ENCODE results near the gene PITX2.

PITX2 gene

GRCh38 chr4:110622841-110623717 lies at the start of gene PITX2:
PITX2 (minus strand) TSS chr4:110623077; CDS start chr4:110622460, 617 bp downstream.
- DNase-seq (ENCODE audit: low spot score) = peak; percentile 96

DNA sequence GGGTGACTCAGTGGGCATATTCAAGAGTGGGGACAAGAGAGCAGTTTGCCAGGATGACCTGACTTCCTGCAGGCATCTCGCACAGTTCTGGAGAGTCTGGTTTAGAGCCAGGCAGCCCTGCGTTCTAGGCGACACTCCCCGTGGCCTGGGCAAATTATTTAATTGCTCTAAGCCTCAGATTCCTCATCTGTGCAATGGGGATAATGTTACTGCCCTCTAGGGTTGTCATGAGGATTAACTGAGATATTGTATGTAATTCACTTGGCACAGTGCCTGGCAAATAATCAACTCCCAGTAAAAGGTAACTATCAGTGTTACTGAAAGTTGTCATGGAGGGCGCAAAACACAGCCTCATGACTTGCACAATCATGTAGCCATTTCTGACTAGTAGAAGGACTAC lies 48.8 kb upstream of the PITX2 start:
- no peak for DNase-seq (ENCODE audit: low spot score)

DNA sequence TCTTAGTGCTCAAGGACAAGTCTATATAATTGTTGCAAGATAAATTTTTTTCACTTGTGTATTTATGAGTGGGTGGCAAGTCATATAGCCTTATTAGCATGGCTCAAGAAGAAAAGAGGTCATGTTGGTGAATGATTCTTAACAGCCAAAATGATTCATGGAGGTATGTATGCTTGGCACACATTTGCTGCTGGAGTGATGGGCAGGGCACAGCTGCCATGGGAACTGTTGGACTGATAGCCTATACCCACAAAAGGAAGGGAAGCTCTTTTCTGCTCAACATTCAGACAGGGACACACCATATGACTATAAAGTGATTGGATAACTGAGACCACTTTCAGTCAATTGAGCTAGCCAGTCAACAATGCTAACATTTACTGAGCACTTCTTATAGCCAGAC lies 46.8 kb upstream of the PITX2 start:
- no peak for DNase-seq (ENCODE audit: low spot score)

- DNase-seq (ENCODE audit: low spot score) = no peak
These were observed 45.8 kb upstream of the PITX2 start for GRCh38 chr4:110668463-110669235.

DNA sequence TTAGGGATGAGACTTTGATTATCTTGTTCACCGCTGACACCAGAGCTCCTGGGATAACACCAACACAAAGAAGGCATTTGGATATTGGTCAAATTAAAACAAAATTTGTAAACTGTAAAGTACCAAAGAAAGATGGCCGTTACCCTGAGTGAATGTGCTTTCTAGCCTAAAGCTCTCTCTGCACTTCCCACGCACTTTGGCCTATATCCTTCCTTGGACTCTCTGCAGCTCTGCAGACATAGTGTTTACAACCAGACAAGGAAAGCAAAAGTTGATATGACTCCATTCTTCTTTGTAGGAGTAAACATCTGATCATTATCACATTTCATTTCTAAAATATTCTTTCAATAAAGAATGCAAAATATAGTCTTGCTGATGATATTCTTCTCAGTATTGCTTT lies 44.8 kb upstream of the PITX2 start:
- no peak for DNase-seq (ENCODE audit: low spot score)

DNA sequence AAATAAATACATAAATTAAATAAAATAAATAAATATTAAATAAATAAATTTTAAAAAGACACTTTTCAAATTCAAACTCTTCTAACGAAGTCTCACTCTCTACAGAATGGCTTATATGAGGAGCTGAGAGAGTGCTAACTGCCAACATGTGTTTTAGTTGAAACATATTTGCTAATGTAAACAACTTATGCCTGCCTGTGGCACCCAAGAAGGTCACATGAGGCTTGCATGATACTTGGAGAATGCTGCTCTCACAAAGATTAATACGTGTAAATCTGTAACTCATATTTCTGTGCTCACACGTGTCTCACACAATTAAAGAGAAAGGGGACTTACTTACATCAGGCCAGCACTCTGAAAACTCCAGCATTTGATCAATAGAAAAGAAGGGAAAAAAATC lies 43.2 kb upstream of the PITX2 start:
- DNase-seq (ENCODE audit: low spot score) = no peak

GRCh38 chr4:110663738-110664444 lies 41.0 kb upstream of the PITX2 start:
- no peak for DNase-seq (ENCODE audit: low spot score)

DNA sequence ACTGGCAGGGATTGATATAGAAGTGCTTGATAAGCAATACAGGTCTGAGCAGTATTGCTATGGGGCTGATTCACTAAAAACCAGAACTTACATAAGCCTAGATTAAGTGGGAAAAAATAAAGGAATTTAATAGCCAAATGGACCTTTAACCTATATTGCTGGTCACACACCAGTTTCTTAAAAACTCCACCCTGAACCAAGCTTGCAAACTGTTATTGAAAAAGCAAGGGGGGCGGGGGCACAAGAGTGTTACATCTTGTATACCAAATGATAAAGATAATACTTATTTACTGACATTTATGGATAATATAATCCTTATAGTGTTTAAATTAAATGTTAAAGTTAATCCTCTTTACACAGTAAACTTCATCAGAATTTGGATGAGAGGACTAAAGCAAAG lies 40.3 kb upstream of the PITX2 start:
- no peak for DNase-seq (ENCODE audit: low spot score)

DNA sequence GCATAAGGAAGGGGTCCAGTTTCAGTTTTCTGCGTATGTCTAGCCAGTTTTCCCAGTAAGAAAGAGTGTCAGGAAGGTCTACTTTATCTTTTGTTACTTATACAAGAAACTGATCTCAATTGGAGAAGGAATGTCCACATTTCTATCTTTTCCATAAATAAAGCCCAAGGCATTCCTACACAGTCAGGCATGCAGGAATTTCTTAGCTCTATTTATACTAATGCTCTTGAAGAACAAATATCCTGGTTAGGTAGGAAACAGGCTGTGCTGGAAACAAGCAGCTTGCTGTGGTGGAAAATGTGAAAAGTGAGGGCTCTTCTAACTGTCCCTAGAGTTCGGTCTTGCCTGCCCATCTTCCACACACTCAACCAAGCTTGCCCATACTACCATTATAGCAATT lies 37.9 kb upstream of the PITX2 start:
- DNase-seq (ENCODE audit: low spot score) = no peak

DNA sequence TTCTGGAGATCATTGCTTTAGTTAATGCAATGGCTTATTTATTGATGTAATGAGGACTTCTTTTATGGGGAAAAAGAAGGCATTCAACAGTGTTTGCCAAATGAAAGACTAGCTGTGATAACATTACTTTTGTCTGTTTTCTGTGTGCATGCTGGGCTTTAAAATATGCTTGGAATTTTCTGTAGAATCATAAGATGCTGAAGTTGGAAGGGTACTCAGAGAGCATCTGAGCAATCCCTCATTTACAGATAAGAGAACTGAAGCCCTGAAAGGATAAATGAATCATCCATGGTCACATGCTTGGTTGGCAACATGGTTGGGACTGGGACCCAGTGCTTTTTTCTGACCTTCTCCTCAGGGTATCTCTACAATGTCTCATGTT lies 31.4 kb upstream of the PITX2 start:
- DNase-seq (ENCODE audit: low spot score) = no peak

- DNase-seq (ENCODE audit: low spot score) = no peak
These were observed 30.7 kb upstream of the PITX2 start for GRCh38 chr4:110653321-110654253.

DNA sequence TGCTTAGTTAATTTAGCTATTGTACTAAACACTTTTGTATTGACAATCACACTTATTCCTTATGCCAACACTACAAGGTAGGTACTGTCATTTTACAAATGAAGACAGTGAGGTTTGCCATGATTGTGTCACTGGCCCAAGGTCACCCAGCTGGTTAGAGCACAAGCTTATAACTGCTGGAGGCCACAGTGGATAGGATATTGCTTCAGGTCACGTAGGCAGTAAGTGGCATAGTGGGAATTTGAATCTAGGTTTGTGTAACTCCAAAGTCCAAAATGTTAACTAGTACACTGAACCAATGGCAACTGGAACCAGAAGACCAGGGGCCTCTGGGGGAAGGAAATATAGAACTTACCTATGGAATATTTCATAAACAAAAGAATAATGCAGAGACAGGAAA lies 21.1 kb upstream of the PITX2 start:
- no peak for DNase-seq (ENCODE audit: low spot score)

DNA sequence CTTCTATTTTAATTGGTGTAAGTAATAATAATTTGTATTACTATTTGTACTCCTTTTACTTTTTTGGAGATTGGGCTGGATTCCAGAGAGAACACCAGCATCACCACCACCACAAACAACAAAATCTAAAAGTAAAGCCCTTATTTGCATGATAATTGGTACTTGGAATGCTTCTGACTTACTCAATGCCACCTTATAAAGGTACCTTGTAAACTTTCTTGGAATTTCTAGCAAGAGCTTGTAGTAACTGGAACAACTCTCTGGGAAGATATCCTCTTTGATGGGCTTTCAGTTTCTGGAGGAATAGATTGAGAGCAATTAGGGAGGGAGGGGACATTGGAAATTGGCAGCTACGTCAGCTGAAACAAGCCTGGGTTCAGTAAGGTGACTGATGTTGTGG lies 20.2 kb upstream of the PITX2 start:
- DNase-seq (ENCODE audit: low spot score) = no peak

DNA sequence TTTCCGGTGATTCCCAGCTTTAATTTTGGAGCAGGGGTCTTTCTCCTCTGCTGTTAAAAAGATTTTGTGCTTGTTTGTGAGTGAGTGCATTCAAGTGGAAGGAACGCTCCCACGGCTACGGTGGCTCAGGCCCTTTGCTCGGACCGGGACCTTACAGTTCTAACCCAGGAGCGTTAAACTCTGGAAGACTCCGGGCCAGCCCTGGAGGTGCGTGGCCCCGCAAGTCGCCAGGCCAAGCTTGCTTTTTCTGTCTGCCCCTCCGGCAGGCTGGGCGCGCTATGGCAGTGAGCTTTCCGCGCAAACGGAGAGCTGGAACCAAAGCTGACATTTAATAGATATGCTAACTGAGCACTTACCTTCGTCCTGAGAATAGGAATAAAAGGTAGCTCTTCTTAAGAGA lies 18.3 kb upstream of the PITX2 start:
- peak; percentile 2 for DNase-seq (ENCODE audit: low spot score)

DNA sequence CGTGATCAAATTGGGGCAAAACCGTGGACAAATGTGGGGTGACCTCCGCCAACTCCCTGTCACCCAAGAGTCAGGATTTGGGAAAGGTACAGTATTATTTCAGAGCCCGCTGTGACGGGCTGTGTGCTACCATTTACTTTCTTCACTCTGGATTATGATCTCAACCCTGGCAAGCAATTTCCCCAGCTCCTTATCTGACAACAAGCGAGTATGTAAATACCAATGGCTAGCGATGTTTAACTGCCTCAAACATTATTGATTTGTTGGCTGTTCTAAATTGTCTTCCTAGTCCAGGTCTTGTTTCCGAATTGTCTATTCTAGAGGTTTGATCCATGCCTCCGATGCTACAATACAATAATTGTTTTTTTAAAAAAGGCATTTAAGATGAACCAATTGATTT lies 17.7 kb upstream of the PITX2 start:
- DNase-seq (ENCODE audit: low spot score) = peak; percentile 83

- DNase-seq (ENCODE audit: low spot score) = peak; percentile 2
These were observed 16.6 kb upstream of the PITX2 start for GRCh38 chr4:110639207-110640090.

GRCh38 chr4:110638089-110638746 lies 15.3 kb upstream of the PITX2 start:
- peak; percentile 2 for DNase-seq (ENCODE audit: low spot score)

- DNase-seq (ENCODE audit: low spot score) = peak; percentile 19
These were observed 14.7 kb upstream of the PITX2 start for GRCh38 chr4:110637408-110638088.

DNA sequence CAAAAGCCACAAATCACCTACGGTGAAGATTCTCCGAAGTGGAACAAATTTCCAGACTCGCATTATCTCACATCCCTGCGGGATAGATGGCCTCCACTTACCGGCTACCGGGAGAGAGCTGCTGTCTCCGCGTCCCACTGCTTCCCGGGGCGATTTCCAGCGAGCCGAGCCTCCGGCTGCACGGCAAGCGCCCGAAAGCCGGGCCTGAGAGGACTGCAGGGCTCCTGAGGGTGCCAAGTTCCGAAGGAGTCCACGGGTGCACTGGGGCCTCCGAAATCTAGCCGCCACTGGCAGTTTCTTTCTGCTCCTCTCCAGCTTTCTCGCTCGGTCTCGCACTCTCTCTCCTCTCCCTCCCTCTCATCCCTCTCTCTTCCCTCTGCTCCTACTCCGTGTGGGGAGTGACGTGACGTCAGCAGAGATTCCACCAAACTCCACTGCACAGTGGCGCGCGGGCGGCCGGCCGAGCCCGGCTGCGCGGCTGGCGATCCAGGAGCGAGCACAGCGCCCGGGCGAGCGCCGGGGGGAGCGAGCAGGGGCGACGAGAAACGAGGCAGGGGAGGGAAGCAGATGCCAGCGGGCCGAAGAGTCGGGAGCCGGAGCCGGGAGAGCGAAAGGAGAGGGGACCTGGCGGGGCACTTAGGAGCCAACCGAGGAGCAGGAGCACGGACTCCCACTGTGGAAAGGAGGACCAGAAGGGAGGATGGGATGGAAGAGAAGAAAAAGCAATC lies 14.0 kb upstream of the PITX2 start:
- peak; percentile 68 for DNase-seq (ENCODE audit: low spot score)
